CD14-positive monocyte (primary cell): ENCODE measurements around the gene GARNL3. TPM values are rescaled to one million over a fixed set of nuclear protein-coding genes. Genes with fewer than 3 reads are reported as not detected.

Source experiments
- DNase-seq, 3 donors: peaks; one replicate each; pipeline ENCODE4 v3.0.0-alpha.2; 2011 to 2022
- H2AFZ ChIP-seq: 2 replicates; pipeline ENCODE4 v1.6.0; 2012; ENCODE audit warnings: mild to moderate bottlenecking, low read depth, low read length, inconsistent platforms; ENCODE audit not compliant: insufficient read depth, poor library complexity, severe bottlenecking
- H3K27ac ChIP-seq, 2 donors: 1 replicate in 1 of 2; 2 replicates in 1 of 2; pipeline ENCODE4 v1.5.1; 2012 to 2013; ENCODE audit warnings: low read length in 2 of 2, control low read depth in 1 of 2, inconsistent platforms in 1 of 2, low read depth in 1 of 2, mild to moderate bottlenecking in 1 of 2
- H3K27me3 ChIP-seq, 2 donors: one replicate each; pipeline versions ENCODE4 v1.6.0 to v1.6.1; 2011 to 2013; ENCODE audit warnings: low read length in 2 of 2; ENCODE audit not compliant: control insufficient read depth in 2 of 2, insufficient read depth in 2 of 2
- H3K36me3 ChIP-seq, 2 donors: replicated peaks in 1 of 2; 1 replicate in 1 of 2; 2 replicates in 1 of 2; pipeline versions ENCODE4 v1.5.1 to v1.6.1; 2012 to 2013; ENCODE audit warnings: low read length in 2 of 2, control low read depth in 1 of 2, inconsistent platforms in 1 of 2, mild to moderate bottlenecking in 1 of 2; ENCODE audit not compliant: insufficient read depth in 2 of 2, control insufficient read depth in 1 of 2
- H3K4me1 ChIP-seq, 2 donors: 1 replicate in 1 of 2; 2 replicates in 1 of 2; pipeline versions ENCODE4 v1.5.1 to v1.6.1; 2012 to 2013; ENCODE audit warnings: low read length in 2 of 2, control low read depth in 1 of 2, inconsistent platforms in 1 of 2, mild to moderate bottlenecking in 1 of 2, moderate library complexity in 1 of 2; ENCODE audit not compliant: insufficient read depth in 2 of 2, control insufficient read depth in 1 of 2
- H3K4me2 ChIP-seq: replicated peaks from 2 replicates; pipeline ENCODE3; 2012; ENCODE audit warnings: low read length, moderate library complexity, mild to moderate bottlenecking; ENCODE audit not compliant: poor library complexity, severe bottlenecking; ENCODE audit errors: extremely low read depth
- H3K4me3 ChIP-seq, 3 experiments: fragments of 200-600 bp in 1 of 3; sonication (generic) in 1 of 3; replicated peaks in 1 of 3; 1 replicate in 2 of 3; 2 replicates in 1 of 3; pipeline ENCODE4 v1.5.1; 2011 to 2013; ENCODE audit warnings: low read length in 3 of 3, mild to moderate bottlenecking in 3 of 3, control low read depth in 2 of 3, low read depth in 2 of 3, inconsistent platforms in 1 of 3, moderate library complexity in 1 of 3
- H3K79me2 ChIP-seq: 2 replicates; pipeline ENCODE4 v1.6.0; 2012; ENCODE audit warnings: mild to moderate bottlenecking, control low read depth, inconsistent platforms, low read length, moderate library complexity; ENCODE audit not compliant: insufficient read depth
- H3K9ac ChIP-seq: 2 replicates; pipeline ENCODE4 v1.6.0; 2017; ENCODE audit warnings: low read length, mild to moderate bottlenecking; ENCODE audit not compliant: insufficient read depth, poor library complexity, severe bottlenecking
- H3K9me3 ChIP-seq, 2 donors: replicated peaks in 1 of 2; 1 replicate in 1 of 2; 2 replicates in 1 of 2; pipeline versions ENCODE4 v1.5.1 to v1.6.1; 2012 to 2013; ENCODE audit warnings: low read length in 2 of 2, control low read depth in 1 of 2; ENCODE audit not compliant: control insufficient read depth in 1 of 2, insufficient read depth in 1 of 2
- H4K20me1 ChIP-seq: 2 replicates; pipeline ENCODE4 v1.6.0; 2012; ENCODE audit warnings: mild to moderate bottlenecking, low read length, control low read depth, moderate library complexity; ENCODE audit not compliant: insufficient read depth
- H3K27ac Mint-ChIP-seq, 7 donors: one replicate each; pipeline ENCODE4 v1.8.0; 2020; ENCODE audit warnings: mild to moderate bottlenecking in 7 of 7, mixed read lengths in 7 of 7, moderate library complexity in 6 of 7, inconsistent platforms in 2 of 7
- H3K27me3 Mint-ChIP-seq, 3 donors: one replicate each; pipeline ENCODE4 v1.8.0; 2021 to 2022; ENCODE audit warnings: low read depth in 3 of 3, mild to moderate bottlenecking in 3 of 3, mixed read lengths in 3 of 3, moderate library complexity in 3 of 3, inconsistent platforms in 1 of 3
- H3K36me3 Mint-ChIP-seq, 2 donors: one replicate each; pipeline ENCODE4 v1.8.0; 2020; ENCODE audit warnings: mixed read lengths in 2 of 2, inconsistent platforms in 1 of 2, mild to moderate bottlenecking in 1 of 2
- H3K4me1 Mint-ChIP-seq: one replicate; pipeline ENCODE4 v1.8.0; 2020; ENCODE audit warnings: mild to moderate bottlenecking, mixed read lengths
- H3K4me3 Mint-ChIP-seq, 2 donors: one replicate each; pipeline ENCODE4 v1.8.0; 2020; ENCODE audit warnings: mild to moderate bottlenecking in 2 of 2, mixed read lengths in 2 of 2, moderate library complexity in 1 of 2
- H3K9me3 Mint-ChIP-seq, 7 donors: one replicate each; pipeline ENCODE4 v1.8.0; 2020 to 2022; ENCODE audit warnings: mixed read lengths in 7 of 7, mild to moderate bottlenecking in 6 of 7, moderate library complexity in 6 of 7, inconsistent platforms in 2 of 7
- WGBS: methylation state at CpG from one replicate; pipeline ENCODE4 v1.1.5; 2013; ENCODE audit warnings: missing lambda C conversion rate; ENCODE audit not compliant: insufficient coverage; 5-methylcytosine and 5-hydroxymethylcytosine counted together
- intact Hi-C, 2 donors: fragments of 100-400 bp; cut with micrococcal nuclease; formaldehyde crosslinking; loops; one replicate each; pipeline versions ENCODE4 v1.15.0 to v1.15.1; 2023
- polyA plus RNA-seq, 3 donors: library from polyadenylated mRNA; depleted of rRNA in 1 of 3; unstranded in 2 of 3; stranded (reverse) in 1 of 3; fragments of 300-500 nt in 2 of 3; fragments of >200 nt in 1 of 3; fragmentation: Illumina TruSeq in 2 of 3; gene quantifications; 1 replicate in 2 of 3; 2 replicates in 1 of 3; pipeline ENCODE4 v1.2.3, GENCODE V29; 2012 to 2021
- TF ChIP-seq, protein P1 (sequence below): fragments of 200-600 bp; IDR thresholded peaks from one replicate; pipeline ENCODE4 v1.8.0; 2022; ENCODE audit warnings: antibody characterized with exemption, mild to moderate bottlenecking

The GARNL3 gene
- polyA plus RNA-seq, 3 donors = 0.39 to 1.5 (median 0.94) TPM

DNA sequence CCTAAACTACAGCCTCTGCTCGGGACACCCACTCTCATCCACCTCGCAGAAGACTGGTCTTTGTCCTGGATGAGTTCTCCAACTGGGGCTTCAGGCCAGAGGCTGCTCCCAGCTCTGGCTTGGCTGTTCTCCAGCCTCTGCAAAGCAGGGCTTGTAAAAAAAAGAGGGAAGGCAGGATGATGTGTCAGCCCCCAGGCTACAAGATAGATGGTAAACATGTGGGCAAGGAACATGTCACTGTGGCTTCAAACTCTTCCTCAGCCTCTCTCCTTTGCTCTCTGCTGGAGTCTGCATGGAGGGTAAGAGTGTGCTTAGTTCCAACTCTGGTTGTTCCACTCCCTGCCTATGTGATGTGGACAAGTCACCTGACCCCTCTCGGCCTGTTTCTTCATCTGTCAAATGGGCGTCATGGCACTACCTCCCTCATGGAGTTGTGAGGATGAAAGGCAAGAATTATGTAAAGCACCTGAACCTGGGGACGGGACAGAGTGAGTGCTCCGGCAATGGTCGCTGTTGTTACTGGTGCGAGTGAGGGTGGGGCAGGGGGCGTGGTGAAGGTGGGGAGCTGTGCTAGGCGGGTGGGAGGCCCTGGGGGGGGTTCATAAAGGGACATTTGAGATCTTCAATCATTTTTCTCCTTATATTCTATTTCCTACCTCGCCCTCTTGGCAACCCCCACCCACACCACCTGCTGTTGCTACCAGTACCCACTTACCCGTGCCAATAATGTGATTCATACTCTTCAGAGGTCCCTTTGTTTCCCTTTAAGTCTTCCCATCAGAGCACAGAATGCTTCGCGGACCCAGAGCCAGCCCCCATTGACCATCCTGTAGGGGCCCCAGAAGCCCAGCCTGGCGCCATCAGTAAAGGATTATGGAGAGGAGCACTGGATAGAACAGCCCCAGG is 152.8 kb downstream of the GARNL3 start:
- H3K4me3 Mint-ChIP-seq = no peak overlapping the region
- peaks cover 10 to 17% (median 13%) of the 10 kb centered on the region in 3 donors for H3K27me3 Mint-ChIP-seq
- Histone ChIP-seq H3K27ac (no peak overlapping the region), H3K9me3 (no peaks in the 10 kb centered on the region), H3K9ac (no peak overlapping the region), H3K27me3 (no peaks in the 10 kb centered on the region), H3K36me3 (no peaks in the 10 kb centered on the region), H3K4me2 (no peak overlapping the region), H2AFZ (no peak overlapping the region), H3K4me1 (peaks cover 4 to 10% of the 10 kb centered on the region in 2 donors), H3K79me2 (peaks cover 4% of the 10 kb centered on the region), H4K20me1 (no peaks in the 10 kb centered on the region), H3K4me3 (no peak overlapping the region)
- intact Hi-C loops = no loop called here
- no peak for DNase-seq
- peaks cover 11% of the 10 kb centered on the region for H3K4me1 Mint-ChIP-seq
- WGBS = 100% methylated on average over 7 of the region's 15 CpGs
- peaks cover 0 to 5% of the 10 kb centered on the region in 2 donors for H3K36me3 Mint-ChIP-seq
- peak overlapping the region in 1 of 7 donors; percentile 43 for H3K27ac Mint-ChIP-seq
- TF ChIP-seq, protein P1, sequence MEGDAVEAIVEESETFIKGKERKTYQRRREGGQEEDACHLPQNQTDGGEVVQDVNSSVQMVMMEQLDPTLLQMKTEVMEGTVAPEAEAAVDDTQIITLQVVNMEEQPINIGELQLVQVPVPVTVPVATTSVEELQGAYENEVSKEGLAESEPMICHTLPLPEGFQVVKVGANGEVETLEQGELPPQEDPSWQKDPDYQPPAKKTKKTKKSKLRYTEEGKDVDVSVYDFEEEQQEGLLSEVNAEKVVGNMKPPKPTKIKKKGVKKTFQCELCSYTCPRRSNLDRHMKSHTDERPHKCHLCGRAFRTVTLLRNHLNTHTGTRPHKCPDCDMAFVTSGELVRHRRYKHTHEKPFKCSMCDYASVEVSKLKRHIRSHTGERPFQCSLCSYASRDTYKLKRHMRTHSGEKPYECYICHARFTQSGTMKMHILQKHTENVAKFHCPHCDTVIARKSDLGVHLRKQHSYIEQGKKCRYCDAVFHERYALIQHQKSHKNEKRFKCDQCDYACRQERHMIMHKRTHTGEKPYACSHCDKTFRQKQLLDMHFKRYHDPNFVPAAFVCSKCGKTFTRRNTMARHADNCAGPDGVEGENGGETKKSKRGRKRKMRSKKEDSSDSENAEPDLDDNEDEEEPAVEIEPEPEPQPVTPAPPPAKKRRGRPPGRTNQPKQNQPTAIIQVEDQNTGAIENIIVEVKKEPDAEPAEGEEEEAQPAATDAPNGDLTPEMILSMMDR = no peak
- no peaks in the 10 kb centered on the region for H3K9me3 Mint-ChIP-seq

DNA sequence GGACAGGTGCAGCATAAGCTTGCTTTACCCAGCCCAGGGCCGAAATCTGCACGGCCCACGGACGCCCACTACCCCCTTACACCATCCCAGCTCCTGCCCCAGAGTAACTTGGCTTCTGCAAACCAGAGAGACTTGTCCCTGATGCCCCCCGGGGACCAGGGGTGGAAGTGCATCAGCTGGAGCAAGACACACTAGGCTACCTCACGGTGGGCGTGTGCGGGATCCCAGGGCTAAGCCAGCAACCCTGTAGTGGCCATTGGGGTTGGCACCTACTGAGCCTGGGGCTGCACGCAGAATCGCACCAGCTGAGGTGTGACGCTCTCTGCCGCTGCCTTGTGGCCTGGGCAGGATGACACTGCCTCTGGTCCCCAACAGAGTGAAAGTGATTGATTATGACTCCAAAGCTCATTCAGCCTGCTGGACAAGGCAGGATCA is 153.5 kb downstream of the GARNL3 start:
- 65% methylated on average over 8 of the region's 12 CpGs for WGBS
- Histone ChIP-seq H3K4me3 (no peak overlapping the region), H3K4me1 (peaks cover 10 to 14% of the 10 kb centered on the region in 2 donors), H3K4me2 (no peak overlapping the region), H2AFZ (no peak overlapping the region), H3K9ac (no peak overlapping the region), H4K20me1 (no peaks in the 10 kb centered on the region), H3K9me3 (no peaks in the 10 kb centered on the region), H3K36me3 (no peaks in the 10 kb centered on the region), H3K27ac (no peak overlapping the region), H3K27me3 (no peaks in the 10 kb centered on the region), H3K79me2 (peaks cover 10% of the 10 kb centered on the region)
- H3K4me1 Mint-ChIP-seq = peaks cover 16% of the 10 kb centered on the region
- intact Hi-C loops = no loop called here
- H3K4me3 Mint-ChIP-seq = no peak overlapping the region
- H3K9me3 Mint-ChIP-seq = no peaks in the 10 kb centered on the region
- TF ChIP-seq, protein P1 = no peak
- H3K36me3 Mint-ChIP-seq = peaks cover 0 to 5% of the 10 kb centered on the region in 2 donors
- H3K27ac Mint-ChIP-seq = no peak overlapping the region
- H3K27me3 Mint-ChIP-seq = peaks cover 11 to 17% (median 13%) of the 10 kb centered on the region in 3 donors
- peak in 1 of 3 donors; percentile 26 for DNase-seq
